Measurements from ENCODE around the gene KCNN1.
A peak's percentile ranks its signal among the peaks of the same experiment; 100 is the strongest.

KCNN1 gene

GRCh38 chr19:17931532-17932191, 35.2 kb upstream of the KCNN1 start:
- Histone ChIP-seq H3K9ac (ENCODE audit: low read length) (peak overlapping the region; percentile 93; the same call in 1 of the 2 replicates), H3K9me3 (ENCODE audit: low read length) (no peaks in the 10 kb centered on the region), H4K20me1 (ENCODE audit: insufficient read depth, low read length) (no peaks in the 10 kb centered on the region), H3K4me2 (ENCODE audit: low read length) (peak overlapping the region; percentile 92), H3K4me3 (ENCODE audit: low read depth, low read length, poor library complexity, severe bottlenecking) (peak overlapping the region; percentile 98), H3K27ac (ENCODE audit: low read depth, low read length, poor library complexity, severe bottlenecking) (no peak overlapping the region), H3K27me3 (ENCODE audit: insufficient read depth, low read length) (no peaks in the 10 kb centered on the region), H2AFZ (ENCODE audit: low read length) (peak overlapping the region; percentile 54), H3F3A (ENCODE audit: insufficient read depth, low read length) (no peaks in the 10 kb centered on the region), H3K79me2 (ENCODE audit: insufficient read depth, low read length) (0 out of 2 replicates have a peak, but pooled peaks cover 5% of the 10 kb centered on the region), H3K9me2 (ENCODE audit: low read depth, low read length) (no peaks in the 10 kb centered on the region), H3K4me1 (ENCODE audit: insufficient read depth, low read length, severe bottlenecking) (peaks cover 22% of the 10 kb centered on the region), H3K36me3 (ENCODE audit: insufficient read depth, low read length) (no peaks in the 10 kb centered on the region)
- TF ChIP-seq CTCF (IDR thresholded peaks at IDR 0.05; ENCODE audit: low read length) (no peak), EZH2 (IDR thresholded peaks at IDR 0.05; ENCODE audit: borderline replicate concordance, low read length) (no peak)

GRCh38 chr19:17932485-17933338, 34.2 kb upstream of the KCNN1 start, which contains the start of gene CCDC124:
Gene CCDC124 (plus strand): TSS chr19:17933015. CDS start chr19:17936421, 3,406 bp downstream.
- H3K27ac ChIP-seq (ENCODE audit: low read depth, low read length, poor library complexity, severe bottlenecking): peak within 1 kb of the TSS; percentile 77
- H2AFZ ChIP-seq (ENCODE audit: low read length): peak within 1 kb of the TSS; percentile 54
- H3K4me1 ChIP-seq (ENCODE audit: insufficient read depth, low read length, severe bottlenecking): peaks cover 22% of the 10 kb centered on the region
- peaks cover 5% of the 10 kb centered on the region; the same call in 1 of the 2 replicates for H3K36me3 ChIP-seq (ENCODE audit: insufficient read depth, low read length)
- H3K27me3 ChIP-seq (ENCODE audit: insufficient read depth, low read length): no peaks in the 10 kb centered on the region
- no peaks in the 10 kb centered on the region for H3K9me3 ChIP-seq (ENCODE audit: low read length)
- H3K79me2 ChIP-seq (ENCODE audit: insufficient read depth, low read length): 0 out of 2 replicates have a peak, but pooled peaks cover 5% of the 10 kb centered on the region
- H3K4me3 ChIP-seq (ENCODE audit: low read depth, low read length, poor library complexity, severe bottlenecking): peak within 1 kb of the TSS; percentile 98
- no peaks in the 10 kb centered on the region for H3F3A ChIP-seq (ENCODE audit: insufficient read depth, low read length)
- no peaks in the 10 kb centered on the region for H3K9me2 ChIP-seq (ENCODE audit: low read depth, low read length)
- no peaks in the 10 kb centered on the region for H4K20me1 ChIP-seq (ENCODE audit: insufficient read depth, low read length)
- no peak for TF ChIP-seq EZH2 (IDR thresholded peaks at IDR 0.05; ENCODE audit: borderline replicate concordance, low read length)
- TF ChIP-seq CTCF (IDR thresholded peaks at IDR 0.05; ENCODE audit: low read length): peak; percentile 97
- peak within 1 kb of the TSS; percentile 92 for H3K4me2 ChIP-seq (ENCODE audit: low read length)
- peak within 1 kb of the TSS; percentile 93 for H3K9ac ChIP-seq (ENCODE audit: low read length)

GRCh38 chr19:17933414-17934129, 33.3 kb upstream of the KCNN1 start:
- Histone ChIP-seq H3K27me3 (ENCODE audit: insufficient read depth, low read length) (no peaks in the 10 kb centered on the region), H3K9me3 (ENCODE audit: low read length) (no peaks in the 10 kb centered on the region), H3F3A (ENCODE audit: insufficient read depth, low read length) (no peaks in the 10 kb centered on the region), H3K36me3 (ENCODE audit: insufficient read depth, low read length) (peaks cover 8% of the 10 kb centered on the region; the same call in 1 of the 2 replicates), H3K4me3 (ENCODE audit: low read depth, low read length, poor library complexity, severe bottlenecking) (peak overlapping the region; percentile 98), H3K4me2 (ENCODE audit: low read length) (peak overlapping the region; percentile 92), H3K4me1 (ENCODE audit: insufficient read depth, low read length, severe bottlenecking) (peaks cover 22% of the 10 kb centered on the region), H3K9me2 (ENCODE audit: low read depth, low read length) (no peaks in the 10 kb centered on the region), H4K20me1 (ENCODE audit: insufficient read depth, low read length) (no peaks in the 10 kb centered on the region), H3K79me2 (ENCODE audit: insufficient read depth, low read length) (0 out of 2 replicates have a peak, but pooled peaks cover 5% of the 10 kb centered on the region), H2AFZ (ENCODE audit: low read length) (no peak overlapping the region), H3K27ac (ENCODE audit: low read depth, low read length, poor library complexity, severe bottlenecking) (no peak overlapping the region), H3K9ac (ENCODE audit: low read length) (peak overlapping the region; percentile 93)
- TF ChIP-seq EZH2 (IDR thresholded peaks at IDR 0.05; ENCODE audit: borderline replicate concordance, low read length) (no peak), CTCF (IDR thresholded peaks at IDR 0.05; ENCODE audit: low read length) (no peak)
